GM19467 (cell line): ENCODE data around the gene ENTPD6.
"Not testable (repeated sequence)": the region's sequence is repeated elsewhere in the genome, so short reads cannot be mapped to it uniquely, and the experiment has no call there.

Experiments
- ATAC-seq: cut with Tn5 transposase; IDR thresholded peaks from one replicate; pipeline ENCODE4 v1.9.1; 2021; ENCODE audit warnings: mild to moderate bottlenecking, moderate library complexity; ENCODE audit not compliant: unreplicated experiment

ENTPD6 gene

GRCh38 chr20:25254986-25255680 lies 59.6 kb downstream of the ENTPD6 start:
- no peak for ATAC-seq

- ATAC-seq = no peak
Measured at GRCh38 chr20:25256226-25256859, 60.8 kb downstream of the ENTPD6 start.

- no peak for ATAC-seq
Measured at GRCh38 chr20:25257130-25257529, 61.6 kb downstream of the ENTPD6 start.

- no peak for ATAC-seq
Measured at GRCh38 chr20:25257756-25258475, 62.4 kb downstream of the ENTPD6 start.

GRCh38 chr20:25258476-25258805 lies 62.9 kb downstream of the ENTPD6 start:
- ATAC-seq = no peak

GRCh38 chr20:25258828-25259227 lies 63.3 kb downstream of the ENTPD6 start:
- no peak for ATAC-seq

GRCh38 chr20:25259358-25259757 lies 63.8 kb downstream of the ENTPD6 start:
- ATAC-seq = no peak

- no peak for ATAC-seq
Measured at GRCh38 chr20:25259788-25260254, 64.3 kb downstream of the ENTPD6 start.

GRCh38 chr20:25260770-25261437 lies 65.4 kb downstream of the ENTPD6 start:
- ATAC-seq = not testable (repeated sequence)

- no peak for ATAC-seq
Measured at GRCh38 chr20:25269057-25269832, 73.7 kb downstream of the ENTPD6 start.

- no peak for ATAC-seq
Measured at GRCh38 chr20:25269833-25270170, 74.3 kb downstream of the ENTPD6 start.

- ATAC-seq = no peak
Measured at GRCh38 chr20:25270829-25271251, 75.3 kb downstream of the ENTPD6 start.

GRCh38 chr20:25271486-25272222 lies 76.1 kb downstream of the ENTPD6 start:
- no peak for ATAC-seq

GRCh38 chr20:25272223-25273000 lies 76.9 kb downstream of the ENTPD6 start:
- no peak for ATAC-seq

GRCh38 chr20:25273046-25273445 lies 77.5 kb downstream of the ENTPD6 start:
- ATAC-seq = no peak

GRCh38 chr20:25273541-25274358 lies 78.2 kb downstream of the ENTPD6 start:
- ATAC-seq = no peak

GRCh38 chr20:25274481-25274880 lies 79.0 kb downstream of the ENTPD6 start:
- ATAC-seq = no peak
